Lower leg skin (tissue), 3 donors: Measurements from ENCODE around the gene C22orf23.

Experiments
- POLR2A ChIP-seq, 2 donors: fragments of 450-650 bp; IDR thresholded peaks; one replicate each; pipeline ENCODE4 v1.6.1; 2016 to 2017; ENCODE audit warnings: antibody characterized with exemption in 2 of 2, mild to moderate bottlenecking in 1 of 2, moderate library complexity in 1 of 2
- TF ChIP-seq, protein P1 (sequence below), 3 donors: fragments of 450-650 bp; IDR thresholded peaks; one replicate each; pipeline ENCODE4 v1.5.1; 2016; ENCODE audit warnings: antibody characterized with exemption in 3 of 3, mild to moderate bottlenecking in 3 of 3, moderate library complexity in 2 of 3

DNA sequence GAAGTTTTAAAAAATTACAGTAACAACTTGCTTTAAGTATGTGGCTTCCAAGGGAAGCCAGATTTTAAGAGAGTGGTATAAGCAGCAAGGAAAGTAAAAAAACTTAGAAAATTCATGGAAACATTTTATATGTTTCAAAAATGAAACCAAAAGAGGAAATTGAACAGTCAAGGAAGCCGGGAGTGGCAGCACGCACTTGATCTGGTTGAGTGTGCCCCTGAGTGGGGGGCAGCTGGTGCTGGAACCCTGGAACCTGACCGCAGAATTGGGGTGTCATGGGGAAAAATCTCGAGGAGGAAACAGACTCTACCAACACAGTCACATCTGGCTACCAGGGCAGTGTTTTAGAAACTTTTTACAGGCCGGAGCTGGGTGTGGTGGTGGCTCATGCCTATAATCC, 33.3 kb downstream of the C22orf23 start:
- TF ChIP-seq POLR2A (IDR thresholded peaks at IDR 0.05) = no peak
- TF ChIP-seq, protein P1, sequence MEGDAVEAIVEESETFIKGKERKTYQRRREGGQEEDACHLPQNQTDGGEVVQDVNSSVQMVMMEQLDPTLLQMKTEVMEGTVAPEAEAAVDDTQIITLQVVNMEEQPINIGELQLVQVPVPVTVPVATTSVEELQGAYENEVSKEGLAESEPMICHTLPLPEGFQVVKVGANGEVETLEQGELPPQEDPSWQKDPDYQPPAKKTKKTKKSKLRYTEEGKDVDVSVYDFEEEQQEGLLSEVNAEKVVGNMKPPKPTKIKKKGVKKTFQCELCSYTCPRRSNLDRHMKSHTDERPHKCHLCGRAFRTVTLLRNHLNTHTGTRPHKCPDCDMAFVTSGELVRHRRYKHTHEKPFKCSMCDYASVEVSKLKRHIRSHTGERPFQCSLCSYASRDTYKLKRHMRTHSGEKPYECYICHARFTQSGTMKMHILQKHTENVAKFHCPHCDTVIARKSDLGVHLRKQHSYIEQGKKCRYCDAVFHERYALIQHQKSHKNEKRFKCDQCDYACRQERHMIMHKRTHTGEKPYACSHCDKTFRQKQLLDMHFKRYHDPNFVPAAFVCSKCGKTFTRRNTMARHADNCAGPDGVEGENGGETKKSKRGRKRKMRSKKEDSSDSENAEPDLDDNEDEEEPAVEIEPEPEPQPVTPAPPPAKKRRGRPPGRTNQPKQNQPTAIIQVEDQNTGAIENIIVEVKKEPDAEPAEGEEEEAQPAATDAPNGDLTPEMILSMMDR (IDR thresholded peaks at IDR 0.05) = no peak
